Hepatocyte (in vitro differentiated cells): ENCODE results near the gene SUPT3H. TPM values are rescaled to one million over a fixed set of nuclear protein-coding genes. Genes with fewer than 3 reads are reported as not detected.

Experiments used
- DNase-seq: peaks from one replicate; pipeline ENCODE4 v3.0.0-alpha.2; 2016; ENCODE audit warnings: low spot score
- H2AFZ ChIP-seq: fragments of 200-600 bp; sonication (generic); 2 replicates; pipeline ENCODE4 v1.6.0; 2016; ENCODE audit warnings: antibody characterized with exemption, mild to moderate bottlenecking
- H3K27ac ChIP-seq: fragments of 200-600 bp; sonication (generic); 2 replicates; pipeline ENCODE4 v1.5.1; 2016; ENCODE audit warnings: mild to moderate bottlenecking
- H3K27me3 ChIP-seq: fragments of 200-600 bp; sonication (generic); 2 replicates; pipeline ENCODE4 v1.6.1; 2016
- H3K36me3 ChIP-seq: fragments of 200-600 bp; sonication (generic); replicated peaks from 2 replicates; pipeline ENCODE4 v1.5.1; 2016; ENCODE audit warnings: low read depth; ENCODE audit not compliant: insufficient read depth
- H3K4me1 ChIP-seq: fragments of 200-600 bp; sonication (generic); 2 replicates; pipeline ENCODE4 v1.5.1; 2016; ENCODE audit warnings: mild to moderate bottlenecking, moderate library complexity; ENCODE audit not compliant: insufficient read depth
- H3K4me2 ChIP-seq: fragments of 200-600 bp; sonication (generic); 2 replicates; pipeline ENCODE4 v1.6.0; 2016
- H3K4me3 ChIP-seq: fragments of 200-600 bp; sonication (generic); 2 replicates; pipeline ENCODE4 v1.5.1; 2016; ENCODE audit warnings: mild to moderate bottlenecking
- H3K79me2 ChIP-seq: fragments of 200-600 bp; sonication (generic); 2 replicates; pipeline ENCODE4 v1.6.0; 2017; ENCODE audit warnings: mild to moderate bottlenecking
- H3K9me2 ChIP-seq: fragments of 200-600 bp; sonication (generic); replicated peaks from 2 replicates; pipeline ENCODE4 v1.6.0; 2017; ENCODE audit warnings: mild to moderate bottlenecking; ENCODE audit not compliant: insufficient read depth
- H3K9me3 ChIP-seq: fragments of 200-600 bp; sonication (generic); 2 replicates; pipeline ENCODE4 v1.5.1; 2016; ENCODE audit warnings: low read depth, mild to moderate bottlenecking
- H4K20me1 ChIP-seq: fragments of 200-600 bp; sonication (generic); 2 replicates; pipeline ENCODE4 v1.6.0; 2016; ENCODE audit warnings: mild to moderate bottlenecking; ENCODE audit not compliant: insufficient read depth, poor library complexity, severe bottlenecking
- EZH2 ChIP-seq: fragments of 200-600 bp; sonication (generic); IDR thresholded peaks from 2 replicates; pipeline ENCODE4 v1.6.1; 2016; ENCODE audit warnings: antibody characterized with exemption, mild to moderate bottlenecking, borderline replicate concordance
- EZH2phosphoT487 ChIP-seq: fragments of 200-600 bp; sonication (generic); IDR thresholded peaks from one replicate; pipeline ENCODE4 v1.6.1; 2018; ENCODE audit warnings: antibody characterized with exemption, mild to moderate bottlenecking, low read depth, moderate library complexity; ENCODE audit not compliant: unreplicated experiment, severe bottlenecking
- WGBS: methylation state at CpG from one replicate; pipeline ENCODE4 v1.1.6; 2016; ENCODE audit warnings: low lambda C conversion rate; ENCODE audit errors: missing lambda C conversion rate; 5-methylcytosine and 5-hydroxymethylcytosine counted together
- polyA plus RNA-seq: library from polyadenylated mRNA; unstranded; fragments of >200 nt; fragmentation: Nextera tagmentation; extraction: Ambion mirVana; gene quantifications from 2 replicates; pipeline ENCODE4 v1.2.1, GENCODE V29; 2016
- total RNA-seq: library from RNA; depleted of rRNA; stranded (reverse); fragments of >200 nt; gene quantifications from 2 replicates; pipeline ENCODE4 v1.2.3, GENCODE V29; 2014
- TF ChIP-seq, protein P1 (sequence below): fragments of 200-600 bp; sonication (generic); IDR thresholded peaks from 2 replicates; pipeline ENCODE4 v1.5.1; 2016; ENCODE audit warnings: antibody characterized with exemption, mild to moderate bottlenecking; ENCODE audit not compliant: poor library complexity

SUPT3H gene
- total and polyA plus RNA-seq, 2 experiments from 2014 or later = 6.8 to 7.7 TPM

- H3K36me3 ChIP-seq = no peaks in the 10 kb centered on the region
- H3K27ac ChIP-seq = no peak overlapping the region
- H3K4me1 ChIP-seq = peaks cover 3% of the 10 kb centered on the region
- H3K9me2 ChIP-seq = no peaks in the 10 kb centered on the region
- peak; percentile 27 for DNase-seq
- H3K4me2 ChIP-seq = no peak overlapping the region
- no peaks in the 10 kb centered on the region for H3K9me3 ChIP-seq
- H3K4me3 ChIP-seq = no peak overlapping the region
- TF ChIP-seq EZH2 = no peak
- TF ChIP-seq, protein P1, sequence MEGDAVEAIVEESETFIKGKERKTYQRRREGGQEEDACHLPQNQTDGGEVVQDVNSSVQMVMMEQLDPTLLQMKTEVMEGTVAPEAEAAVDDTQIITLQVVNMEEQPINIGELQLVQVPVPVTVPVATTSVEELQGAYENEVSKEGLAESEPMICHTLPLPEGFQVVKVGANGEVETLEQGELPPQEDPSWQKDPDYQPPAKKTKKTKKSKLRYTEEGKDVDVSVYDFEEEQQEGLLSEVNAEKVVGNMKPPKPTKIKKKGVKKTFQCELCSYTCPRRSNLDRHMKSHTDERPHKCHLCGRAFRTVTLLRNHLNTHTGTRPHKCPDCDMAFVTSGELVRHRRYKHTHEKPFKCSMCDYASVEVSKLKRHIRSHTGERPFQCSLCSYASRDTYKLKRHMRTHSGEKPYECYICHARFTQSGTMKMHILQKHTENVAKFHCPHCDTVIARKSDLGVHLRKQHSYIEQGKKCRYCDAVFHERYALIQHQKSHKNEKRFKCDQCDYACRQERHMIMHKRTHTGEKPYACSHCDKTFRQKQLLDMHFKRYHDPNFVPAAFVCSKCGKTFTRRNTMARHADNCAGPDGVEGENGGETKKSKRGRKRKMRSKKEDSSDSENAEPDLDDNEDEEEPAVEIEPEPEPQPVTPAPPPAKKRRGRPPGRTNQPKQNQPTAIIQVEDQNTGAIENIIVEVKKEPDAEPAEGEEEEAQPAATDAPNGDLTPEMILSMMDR = no peak
- no peak for TF ChIP-seq EZH2phosphoT487
- no peaks in the 10 kb centered on the region for H4K20me1 ChIP-seq
- H2AFZ ChIP-seq = no peak overlapping the region
- WGBS = 54% methylated on average over 1 of the region's 1 CpG
- H3K79me2 ChIP-seq = no peaks in the 10 kb centered on the region
- H3K27me3 ChIP-seq = no peaks in the 10 kb centered on the region
Measured at GRCh38 chr6:45118754-45119153, 259.0 kb downstream of the SUPT3H start.

DNA sequence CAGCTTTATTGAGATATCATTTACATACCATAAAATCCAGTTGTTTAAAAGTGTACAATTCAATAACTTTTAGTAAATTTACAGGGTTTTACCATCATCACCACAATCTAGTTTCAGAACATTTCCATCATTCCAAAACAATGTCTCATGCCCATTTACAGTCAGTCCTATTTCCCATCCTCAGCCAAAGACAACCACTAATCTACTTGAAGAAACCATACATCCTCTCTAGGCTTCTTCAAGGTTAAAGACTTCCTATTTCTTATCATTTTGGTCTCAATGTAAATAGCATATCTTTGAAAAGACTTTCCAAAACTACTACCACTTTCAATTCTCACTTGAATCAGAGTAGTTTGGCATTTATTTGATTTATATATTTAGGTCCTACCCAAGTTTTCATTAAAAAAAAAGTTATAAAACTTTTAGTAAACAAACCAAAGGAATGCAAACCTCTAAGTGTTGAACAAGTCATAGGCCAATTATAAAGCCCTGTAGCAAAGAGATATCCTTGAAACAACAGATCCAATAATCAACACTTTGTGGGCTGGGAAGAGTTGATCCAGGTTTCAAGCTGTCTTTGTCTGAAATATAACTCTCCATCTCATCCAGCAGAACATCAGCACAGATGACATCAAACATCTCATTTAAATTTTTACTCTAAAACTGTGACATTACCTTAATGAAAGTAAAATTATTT, 260.9 kb downstream of the SUPT3H start:
- Histone ChIP-seq H3K4me1 (peaks cover 3% of the 10 kb centered on the region), H3K4me2 (no peak overlapping the region), H2AFZ (no peak overlapping the region), H3K4me3 (no peak overlapping the region), H3K27ac (no peak overlapping the region), H3K9me3 (no peaks in the 10 kb centered on the region), H4K20me1 (no peaks in the 10 kb centered on the region), H3K36me3 (no peaks in the 10 kb centered on the region), H3K27me3 (no peaks in the 10 kb centered on the region), H3K79me2 (no peaks in the 10 kb centered on the region), H3K9me2 (no peaks in the 10 kb centered on the region)
- TF ChIP-seq EZH2 (no peak), EZH2phosphoT487 (no peak)
- TF ChIP-seq, protein P1 = no peak
- DNase-seq = no peak

- no peaks in the 10 kb centered on the region for H3K79me2 ChIP-seq
- no peak for DNase-seq
- H4K20me1 ChIP-seq = no peaks in the 10 kb centered on the region
- no peak overlapping the region for H3K27ac ChIP-seq
- WGBS = 79% methylated on average over 3 of the region's 3 CpGs
- no peak overlapping the region for H3K4me2 ChIP-seq
- H3K4me1 ChIP-seq = peaks cover 3% of the 10 kb centered on the region
- H3K36me3 ChIP-seq = no peaks in the 10 kb centered on the region
- H3K27me3 ChIP-seq = no peaks in the 10 kb centered on the region
- H3K9me3 ChIP-seq = no peaks in the 10 kb centered on the region
- H3K4me3 ChIP-seq = no peak overlapping the region
- H2AFZ ChIP-seq = no peak overlapping the region
- no peaks in the 10 kb centered on the region for H3K9me2 ChIP-seq
- TF ChIP-seq EZH2 (no peak), EZH2phosphoT487 (no peak)
- TF ChIP-seq, protein P1 = no peak
Measured at GRCh38 chr6:45115696-45116095, 262.0 kb downstream of the SUPT3H start.

GRCh38 chr6:45112711-45113110, 265.0 kb downstream of the SUPT3H start:
- Histone ChIP-seq H3K4me2 (no peak overlapping the region), H3K36me3 (no peaks in the 10 kb centered on the region), H4K20me1 (no peaks in the 10 kb centered on the region), H3K27ac (no peak overlapping the region), H3K9me2 (no peaks in the 10 kb centered on the region), H3K4me3 (no peak overlapping the region), H3K27me3 (no peaks in the 10 kb centered on the region), H2AFZ (no peak overlapping the region), H3K4me1 (no peaks in the 10 kb centered on the region), H3K79me2 (no peaks in the 10 kb centered on the region), H3K9me3 (no peaks in the 10 kb centered on the region)
- TF ChIP-seq, protein P1 = no peak
- TF ChIP-seq EZH2phosphoT487 = no peak
- no peak for TF ChIP-seq EZH2
- DNase-seq = no peak
